Stimulated activated CD8-positive, alpha-beta memory T cell treated with anti-CD3 and anti-CD28 coated beads, Interleukin-7, amount 100 ng/mL, for 24 hours (primary cell): Measurements from ENCODE around the gene ZC3H7A.
A peak's percentile ranks its signal among the peaks of the same experiment; 100 is the strongest.
"Not testable (repeated sequence)": the region's sequence is repeated elsewhere in the genome, so short reads cannot be mapped to it uniquely, and the experiment has no call there.

Source experiments
- DNase-seq: peaks from one replicate; pipeline ENCODE4 v3.0.0-alpha.2; 2020; ENCODE audit warnings: low read depth

Gene ZC3H7A

GRCh38 chr16:11797166-11797956, at the start of gene ZC3H7A:
ZC3H7A (minus strand) TSS chr16:11797258; CDS start chr16:11782354, 14,904 bp downstream.
- DNase-seq, result peak; percentile 84

GRCh38 chr16:11844499-11844898, 47.4 kb upstream of the ZC3H7A start:
- DNase-seq, result no peak

GRCh38 chr16:11843861-11844260, 46.8 kb upstream of the ZC3H7A start:
- no peak for DNase-seq

- DNase-seq, result no peak
Measured at GRCh38 chr16:11843206-11843605, 46.1 kb upstream of the ZC3H7A start.

- DNase-seq, result no peak
Measured at GRCh38 chr16:11841026-11841425, 44.0 kb upstream of the ZC3H7A start.

- no peak for DNase-seq
Measured at GRCh38 chr16:11836650-11837244, 39.7 kb upstream of the ZC3H7A start.

GRCh38 chr16:11835891-11836649, 39.0 kb upstream of the ZC3H7A start:
- DNase-seq, result no peak

- DNase-seq, result no peak
Measured at GRCh38 chr16:11835309-11835708, 38.3 kb upstream of the ZC3H7A start.

- DNase-seq, result no peak
Measured at GRCh38 chr16:11833951-11834695, 37.1 kb upstream of the ZC3H7A start.

GRCh38 chr16:11828696-11829095, 31.6 kb upstream of the ZC3H7A start:
- DNase-seq, result no peak

GRCh38 chr16:11825520-11826165, 28.6 kb upstream of the ZC3H7A start:
- not testable (repeated sequence) for DNase-seq

GRCh38 chr16:11824362-11824761, 27.3 kb upstream of the ZC3H7A start:
- no peak for DNase-seq

GRCh38 chr16:11823645-11824044, 26.6 kb upstream of the ZC3H7A start:
- not testable (repeated sequence) for DNase-seq

- no peak for DNase-seq
Measured at GRCh38 chr16:11819798-11820197, 22.7 kb upstream of the ZC3H7A start.

- DNase-seq, result not testable (repeated sequence)
Measured at GRCh38 chr16:11818970-11819369, 21.9 kb upstream of the ZC3H7A start.

- no peak for DNase-seq
Measured at GRCh38 chr16:11816123-11816522, 19.1 kb upstream of the ZC3H7A start.

GRCh38 chr16:11814800-11815199, 17.7 kb upstream of the ZC3H7A start:
- not testable (repeated sequence) for DNase-seq

- no peak for DNase-seq
Measured at GRCh38 chr16:11806721-11807120, 9.7 kb upstream of the ZC3H7A start.

GRCh38 chr16:11805556-11805955, 8.5 kb upstream of the ZC3H7A start:
- DNase-seq, result no peak

GRCh38 chr16:11801481-11802021, 4.5 kb upstream of the ZC3H7A start:
- no peak for DNase-seq

- DNase-seq, result no peak
Measured at GRCh38 chr16:11800382-11800718, 3.3 kb upstream of the ZC3H7A start.
